Keratinocyte (primary cell): ENCODE measurements around the gene KPNA4. TPM values are rescaled to one million over a fixed set of nuclear protein-coding genes. Genes with fewer than 3 reads are reported as not detected.
A peak's percentile ranks its signal among the peaks of the same experiment; 100 is the strongest.

Experiments used
- DNase-seq: peaks from one replicate; pipeline ENCODE4 v3.0.0-alpha.2; 2011; ENCODE audit warnings: low read depth, missing footprints, low spot score
- FAIRE-seq: peaks from 2 replicates; lab custom pipeline; 2011; peaks lifted over from hg19 to GRCh38; lab: Jason Lieb, UNC
- H2AFZ ChIP-seq: 2 replicates; pipeline ENCODE4 v1.6.0; 2012; ENCODE audit warnings: low read length, control low read depth, inconsistent platforms; ENCODE audit not compliant: control insufficient read depth
- H3K27ac ChIP-seq: 2 replicates; pipeline ENCODE4 v1.5.1; 2011; ENCODE audit warnings: low read length; ENCODE audit not compliant: control insufficient read depth, insufficient read depth
- H3K27me3 ChIP-seq: 3 replicates; pipeline ENCODE4 v1.6.0; 2011; ENCODE audit warnings: low read length; ENCODE audit not compliant: control insufficient read depth, insufficient read depth; ENCODE audit errors: extremely low read depth
- H3K36me3 ChIP-seq, 2 experiments: 2 replicates in 1 of 2; 3 replicates in 1 of 2; pipeline ENCODE4 v1.5.1; 2011; ENCODE audit warnings: low read length in 2 of 2, mild to moderate bottlenecking in 1 of 2; ENCODE audit not compliant: control insufficient read depth in 2 of 2, insufficient read depth in 2 of 2; ENCODE audit errors: extremely low read depth in 1 of 2
- H3K4me1 ChIP-seq: 3 replicates; pipeline ENCODE4 v1.5.1; 2011; ENCODE audit warnings: low read length; ENCODE audit not compliant: control insufficient read depth, insufficient read depth; ENCODE audit errors: extremely low read depth
- H3K4me2 ChIP-seq: 3 replicates; pipeline ENCODE4 v1.6.0; 2011; ENCODE audit warnings: low read depth, low read length; ENCODE audit not compliant: control insufficient read depth, insufficient read depth; ENCODE audit errors: extremely low read depth
- H3K4me3 ChIP-seq, 3 experiments: fragments of 200-600 bp in 1 of 3; sonication (generic) in 1 of 3; 2 replicates in 2 of 3; 3 replicates in 1 of 3; pipeline ENCODE4 v1.5.1; 2011 to 2016; ENCODE audit warnings: low read length in 3 of 3, mild to moderate bottlenecking in 3 of 3, control low read depth in 2 of 3, inconsistent platforms in 1 of 3, low read depth in 1 of 3, mixed read lengths in 1 of 3, mixed run types in 1 of 3, moderate library complexity in 1 of 3; ENCODE audit not compliant: control insufficient read depth in 2 of 3, insufficient read depth in 2 of 3; ENCODE audit errors: extremely low read depth in 1 of 3
- H3K79me2 ChIP-seq: 2 replicates; pipeline ENCODE4 v1.6.0; 2012; ENCODE audit warnings: low read length; ENCODE audit not compliant: control insufficient read depth, insufficient read depth
- H3K9ac ChIP-seq: 3 replicates; pipeline ENCODE4 v1.6.0; 2011; ENCODE audit warnings: low read length; ENCODE audit not compliant: control insufficient read depth, insufficient read depth; ENCODE audit errors: extremely low read depth
- H3K9me1 ChIP-seq: 3 replicates; pipeline ENCODE4 v1.6.0; 2011; ENCODE audit warnings: low read length; ENCODE audit not compliant: control insufficient read depth, insufficient read depth; ENCODE audit errors: extremely low read depth
- H3K9me3 ChIP-seq: 2 replicates; pipeline ENCODE4 v1.5.1; 2012; ENCODE audit warnings: low read depth, low read length; ENCODE audit not compliant: control insufficient read depth
- H4K20me1 ChIP-seq: 3 replicates; pipeline ENCODE4 v1.6.0; 2011; ENCODE audit warnings: low read length; ENCODE audit not compliant: control insufficient read depth, insufficient read depth; ENCODE audit errors: extremely low read depth
- CTCF ChIP-seq, 3 experiments: IDR thresholded peaks in 1 of 3; conservative IDR thresholded peaks in 1 of 3; optimal IDR thresholded peaks in 1 of 3; 2 replicates in 2 of 3; 3 replicates in 1 of 3; pipeline versions ENCODE3 to v1.5.1; 2011; ENCODE audit warnings: low read length in 3 of 3, mild to moderate bottlenecking in 3 of 3, moderate library complexity in 2 of 3, control low read depth in 1 of 3, inconsistent platforms in 1 of 3; ENCODE audit not compliant: insufficient read depth in 2 of 3; ENCODE audit errors: extremely low read depth in 1 of 3
- EZH2 ChIP-seq: IDR thresholded peaks from one replicate; pipeline ENCODE4 v1.6.1; 2012; ENCODE audit warnings: inconsistent platforms, mild to moderate bottlenecking, low read length, moderate library complexity
- dilution Hi-C: fragments of 300-500 bp; cut with MboI; formaldehyde crosslinking; loops from one replicate; pipeline ENCODE4 v1.7.0; 2020; ENCODE audit warnings: low sequenced_read_pairs; ENCODE audit not compliant: extremely low pct_ligation_motif_present
- polyA plus RNA-seq, 5 experiments: library from polyadenylated mRNA; depleted of rRNA in 3 of 5; stranded (reverse) in 3 of 5; stranded (forward) in 1 of 5; unstranded in 1 of 5; fragments of >200 nt; gene quantifications; 1 replicate in 1 of 5; 2 replicates in 3 of 5; 3 replicates in 1 of 5; pipeline versions ENCODE4 v1.2.1 to v1.2.3, GENCODE V29; 2011 to 2012; ENCODE audit warnings: missing spikeins in 2 of 5, low read depth in 1 of 5, low replicate concordance in 1 of 5

KPNA4 gene
- polyA plus RNA-seq, 1 donor (not counting 4 experiments of a cell fraction or from before 2014, with no cell fraction given), result 42.0 TPM

- H3K27me3 ChIP-seq, result no peaks in the 10 kb centered on the region
- H3K4me1 ChIP-seq, result peaks cover 7% of the 10 kb centered on the region
- TF ChIP-seq EZH2 (no peak), CTCF (optimal IDR thresholded peaks at IDR 0.05 in 1 of 3, IDR thresholded peaks at IDR 0.05 in 1 of 3, conservative IDR thresholded peaks at IDR 0.05 in 1 of 3; ENCODE audit: extremely low read depth in 1 of 3, insufficient read depth in 2 of 3, low read length in 3 of 3) (no peak)
- FAIRE-seq (no peak), DNase-seq (no peak)
- no peaks in the 10 kb centered on the region for H3K9me3 ChIP-seq
- dilution Hi-C loops, result no loop called here
- no peak overlapping the region for H3K9ac ChIP-seq
- H3K36me3 ChIP-seq, result no peaks in the 10 kb centered on the region
- H3K9me1 ChIP-seq, result no peaks in the 10 kb centered on the region
- H3K4me3 ChIP-seq, result no peak overlapping the region
- H3K27ac ChIP-seq, result no peak overlapping the region
- no peak overlapping the region for H2AFZ ChIP-seq
- H3K79me2 ChIP-seq, result no peaks in the 10 kb centered on the region
- H4K20me1 ChIP-seq, result no peaks in the 10 kb centered on the region
- H3K4me2 ChIP-seq, result no peak overlapping the region
These were observed 21.3 kb upstream of the KPNA4 start for GRCh38 chr3:160586679-160587078.

GRCh38 chr3:160583451-160583850 is 18.1 kb upstream of the KPNA4 start:
- FAIRE-seq (peak; percentile 43), DNase-seq (peak; percentile 54)
- dilution Hi-C loops, result no loop called here
- Histone ChIP-seq H3K27me3 (no peaks in the 10 kb centered on the region), H2AFZ (no peak overlapping the region), H3K4me1 (peaks cover 7% of the 10 kb centered on the region), H3K9me1 (no peaks in the 10 kb centered on the region), H3K9me3 (no peaks in the 10 kb centered on the region), H3K9ac (no peak overlapping the region), H3K27ac (no peak overlapping the region), H4K20me1 (no peaks in the 10 kb centered on the region), H3K4me2 (no peak overlapping the region), H3K79me2 (no peaks in the 10 kb centered on the region), H3K4me3 (no peak overlapping the region), H3K36me3 (no peaks in the 10 kb centered on the region)
- TF ChIP-seq CTCF (optimal IDR thresholded peaks at IDR 0.05 in 1 of 3, IDR thresholded peaks at IDR 0.05 in 1 of 3, conservative IDR thresholded peaks at IDR 0.05 in 1 of 3; ENCODE audit: extremely low read depth in 1 of 3, insufficient read depth in 2 of 3, low read length in 3 of 3), result no peak
- TF ChIP-seq EZH2, result no peak
